Melanocyte of skin (primary cell): ENCODE data around the gene GSTP1. TPM values are rescaled to one million over a fixed set of nuclear protein-coding genes. Genes with fewer than 3 reads are reported as not detected.

Experiments used
- small RNA-seq, 2 donors: library from RNA; depleted of rRNA; stranded (forward); fragments of <200 nt; gene quantifications; one replicate each; pipeline ENCODE3, GENCODE V24; 2012
- total RNA-seq, 2 donors: library from RNA; depleted of rRNA; stranded (reverse); fragments of >200 nt; gene quantifications; 2 replicates each; pipeline ENCODE4 v1.2.3, GENCODE V29; 2012

The GSTP1 gene
- total RNA-seq, result 1,000 to 10,000 TPM; 1,560 to 1,583 TPM

GRCh38 chr11:67583247-67584204 is at the start of gene GSTP1:
Gene GSTP1 (plus strand): TSS chr11:67583812. CDS start chr11:67583844, 32 bp downstream.

DNA sequence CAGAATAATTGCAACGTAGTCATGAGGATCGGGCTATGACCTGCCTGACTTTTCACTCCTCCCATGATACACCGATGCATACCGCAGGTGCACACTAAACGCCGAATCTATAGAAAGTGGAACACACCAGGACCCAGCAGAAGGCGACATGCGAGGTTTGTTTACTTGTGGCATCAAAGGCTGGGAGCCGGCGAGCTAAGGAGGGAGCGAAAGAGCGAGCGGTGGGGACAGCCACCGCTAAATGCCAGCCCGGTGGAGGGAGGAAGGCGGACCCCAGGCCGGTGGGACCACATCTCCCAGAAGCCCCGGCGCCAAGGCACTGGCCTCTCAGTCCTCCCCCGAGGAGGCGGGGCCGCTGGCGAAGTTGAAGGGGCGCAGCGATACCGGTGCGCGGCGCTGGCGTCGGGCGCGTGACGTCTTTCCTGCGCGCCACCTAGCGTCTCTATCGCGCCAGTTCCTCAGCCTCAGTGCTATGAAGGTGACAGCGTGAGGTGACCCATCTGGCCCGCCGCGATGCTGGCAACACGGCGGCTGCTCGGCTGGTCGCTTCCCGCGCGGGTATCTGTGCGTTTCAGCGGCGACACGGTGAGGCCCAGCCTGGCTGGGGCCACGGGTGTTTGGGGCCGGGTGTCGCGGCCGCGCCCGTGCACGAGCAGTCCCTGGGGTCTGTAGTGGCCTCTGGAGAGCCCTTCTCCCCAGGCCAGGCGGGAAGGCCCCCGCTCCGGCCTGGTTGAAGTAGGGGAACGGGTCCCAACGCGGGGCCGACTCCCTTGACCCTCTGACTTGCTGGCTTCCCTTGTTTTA is 23.1 kb downstream of the GSTP1 start, which contains the start of gene NDUFV1:
Gene NDUFV1, plus strand, starts transcription at position 445 of the 804 bp plus-strand sequence. Its CDS starts 69 bp downstream, at position 514.

GRCh38 chr11:67629386-67630227 is 46.0 kb downstream of the GSTP1 start, which contains the start of gene NUDT8:
Gene NUDT8 (minus strand): TSS chr11:67629937. CDS start chr11:67629911, 26 bp downstream.

Small RNAs within 50 kb of the gene (small RNA-seq; reads per million reads assigned to genes)
- gene AP003385.3, result 0 to 0.52 reads per million in 2 donors

Other genes with a start within 250 kb of the GSTP1 start
- 10 to 100 TPM; 18.3 to 22.4 TPM for gene POLD4, start 230.3 kb upstream of the GSTP1 start, total RNA-seq
- gene CLCF1, start 210.2 kb upstream of the GSTP1 start, total RNA-seq, result under 1 TPM; 0.33 to 0.34 TPM
- 10 to 100 TPM; 10.7 to 11.0 TPM for gene RAD9A, start 191.8 kb upstream of the GSTP1 start, total RNA-seq
- 100 to 1,000 TPM; 176 to 244 TPM for gene PPP1CA, start 182.0 kb upstream of the GSTP1 start, total RNA-seq
- gene TBC1D10C, start 179.7 kb upstream of the GSTP1 start, total RNA-seq, result not detected
- gene CARNS1, start 168.1 kb upstream of the GSTP1 start, total RNA-seq, result under 1 TPM in 1 of 2 donors, not detected in 1; under 0.01 TPM
- gene RPS6KB2, start 155.3 kb upstream of the GSTP1 start, total RNA-seq, result 10 to 100 TPM; 33.3 to 37.5 TPM
- 1 to 10 TPM in 1 of 2 donors, under 1 TPM in 1; 0.33 to 1.0 TPM for gene PTPRCAP, start 146.1 kb upstream of the GSTP1 start, total RNA-seq
- gene CORO1B, start 140.3 kb upstream of the GSTP1 start, total RNA-seq, result 100 to 1,000 TPM; 120 to 134 TPM
- not detected for gene GPR152, start 131.1 kb upstream of the GSTP1 start, total RNA-seq
- not detected for gene CABP4, start 128.5 kb upstream of the GSTP1 start, total RNA-seq
- 10 to 100 TPM; 19.0 to 26.8 TPM for gene TMEM134, start 114.6 kb upstream of the GSTP1 start, total RNA-seq
- gene AIP, start 100.8 kb upstream of the GSTP1 start, total RNA-seq, result 10 to 100 TPM; 52.3 to 81.6 TPM
- gene PITPNM1, start 78.4 kb upstream of the GSTP1 start, total RNA-seq, result 10 to 100 TPM; 14.0 to 15.8 TPM
- 10 to 100 TPM; 14.5 to 19.3 TPM for gene CDK2AP2, start 75.7 kb upstream of the GSTP1 start, total RNA-seq
- gene CABP2, start 60.4 kb upstream of the GSTP1 start, total RNA-seq, result not detected
- gene NDUFV1, start 23.1 kb downstream of the GSTP1 start, total RNA-seq, result 100 to 1,000 TPM; 199 to 221 TPM
- 1 to 10 TPM; 6.9 to 7.3 TPM for gene NUDT8, start 46.1 kb downstream of the GSTP1 start, total RNA-seq
- not detected for gene TBX10, start 56.0 kb downstream of the GSTP1 start, total RNA-seq
- gene ACY3, start 66.9 kb downstream of the GSTP1 start, total RNA-seq, result not detected
- not detected for gene ALDH3B2, start 90.8 kb downstream of the GSTP1 start, total RNA-seq